SK-N-MC (cell line): ENCODE results near the gene DUSP1.

Experiments
- EZH2 ChIP-seq: fragments of 200-600 bp; sonication (generic); IDR thresholded peaks from one replicate; pipeline ENCODE4 v1.6.1; 2017; ENCODE audit warnings: antibody characterized with exemption
- FOXP2 ChIP-seq: optimal IDR thresholded peaks from 2 replicates; pipeline ENCODE3; 2011; ENCODE audit warnings: mild to moderate bottlenecking, moderate library complexity; ENCODE audit not compliant: insufficient read depth; ENCODE audit errors: extremely low read length, control extremely low read depth
- POLR2AphosphoS5 ChIP-seq: IDR thresholded peaks from 2 replicates; pipeline ENCODE4 v1.6.1; 2012; ENCODE audit warnings: mild to moderate bottlenecking, low read depth, low read length, borderline replicate concordance

DNA sequence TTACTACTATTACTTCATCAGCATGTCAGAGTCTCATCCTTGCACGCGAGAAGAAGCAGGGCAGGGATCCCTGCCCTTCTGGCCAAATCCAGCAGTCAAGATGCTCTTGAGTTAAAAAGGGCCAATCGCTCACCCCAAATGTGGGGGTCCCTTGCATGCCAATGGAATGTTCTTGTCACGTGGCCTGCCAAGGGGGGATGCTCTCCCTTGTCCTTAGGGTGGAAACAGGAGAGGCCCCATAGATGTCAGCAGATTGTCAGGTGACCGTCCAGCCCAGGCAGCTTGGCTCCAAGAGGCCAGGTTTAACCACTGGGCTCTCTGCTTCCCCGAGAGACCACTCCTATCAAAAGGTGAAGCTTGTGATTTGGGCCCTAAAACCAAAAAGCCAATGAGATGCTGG lies 25.3 kb upstream of the DUSP1 start:
- TF ChIP-seq POLR2AphosphoS5 (no peak), FOXP2 (no peak), EZH2 (no peak)
